Neural crest cell (in vitro differentiated cells): ENCODE measurements around the gene CCDC197. TPM values are rescaled to one million over a fixed set of nuclear protein-coding genes. Genes with fewer than 3 reads are reported as not detected.

Experiments used
- DNase-seq: peaks from one replicate; pipeline ENCODE4 v3.0.0; 2021; ENCODE audit warnings: low read depth, mixed read lengths, low spot score
- H3K27ac Mint-ChIP-seq: one replicate; pipeline ENCODE4 v1.8.0; 2021; ENCODE audit warnings: mild to moderate bottlenecking, mixed read lengths; ENCODE audit not compliant: unreplicated experiment
- H3K27me3 Mint-ChIP-seq: 2 replicates; pipeline ENCODE4 v1.8.0; 2021; ENCODE audit warnings: low read depth, mild to moderate bottlenecking, mixed read lengths
- H3K36me3 Mint-ChIP-seq: 2 replicates; pipeline ENCODE4 v1.8.0; 2021; ENCODE audit warnings: low read depth, mild to moderate bottlenecking, mixed read lengths
- H3K4me1 Mint-ChIP-seq: 2 replicates; pipeline ENCODE4 v1.8.0; 2021; ENCODE audit warnings: mixed read lengths
- H3K4me3 Mint-ChIP-seq: one replicate; pipeline ENCODE4 v1.8.0; 2021; ENCODE audit warnings: mild to moderate bottlenecking, mixed read lengths
- H3K9me3 Mint-ChIP-seq: 2 replicates; pipeline ENCODE4 v1.8.0; 2021; ENCODE audit warnings: mixed read lengths
- CTCF ChIP-seq: fragments of 200-600 bp; sonication (generic); conservative IDR thresholded peaks from 2 replicates; pipeline ENCODE4 v1.5.0; 2021; ENCODE audit warnings: antibody characterized with exemption, mild to moderate bottlenecking
- total RNA-seq: library from RNA; stranded (reverse); gene quantifications from 2 replicates; pipeline ENCODE4 v1.2.1, GENCODE V29; 2021

Gene CCDC197
- total RNA-seq, 1 donor from 2014 or later: not detected

- peak overlapping the region; percentile 61 for H3K4me3 Mint-ChIP-seq
- DNase-seq: no peak
- TF ChIP-seq CTCF: no peak
- no peaks in the 10 kb centered on the region for H3K9me3 Mint-ChIP-seq
- H3K4me1 Mint-ChIP-seq: peaks cover 8% of the 10 kb centered on the region
- no peaks in the 10 kb centered on the region for H3K27me3 Mint-ChIP-seq
- H3K36me3 Mint-ChIP-seq: no peaks in the 10 kb centered on the region
- peak overlapping the region; percentile 10 for H3K27ac Mint-ChIP-seq
Measured at GRCh38 chr14:94028450-94028826, 31.3 kb downstream of the CCDC197 start.

- no peaks in the 10 kb centered on the region for H3K27me3 Mint-ChIP-seq
- H3K9me3 Mint-ChIP-seq: no peaks in the 10 kb centered on the region
- H3K36me3 Mint-ChIP-seq: no peaks in the 10 kb centered on the region
- TF ChIP-seq CTCF: no peak
- peaks cover 8% of the 10 kb centered on the region for H3K4me1 Mint-ChIP-seq
- DNase-seq: no peak
- H3K4me3 Mint-ChIP-seq: peak overlapping the region; percentile 33
- H3K27ac Mint-ChIP-seq: no peak overlapping the region
Measured at GRCh38 chr14:94029265-94029664, 32.2 kb downstream of the CCDC197 start.

- DNase-seq: no peak
- Mint-ChIP-seq H3K9me3 (no peaks in the 10 kb centered on the region), H3K4me1 (peaks cover 8% of the 10 kb centered on the region), H3K27me3 (no peaks in the 10 kb centered on the region), H3K4me3 (peak overlapping the region; percentile 50), H3K36me3 (no peaks in the 10 kb centered on the region), H3K27ac (no peak overlapping the region)
- no peak for TF ChIP-seq CTCF
Measured at GRCh38 chr14:94029671-94030203, 32.6 kb downstream of the CCDC197 start.

GRCh38 chr14:94030571-94030970, 33.5 kb downstream of the CCDC197 start:
- Mint-ChIP-seq H3K4me3 (no peak overlapping the region), H3K4me1 (peaks cover 8% of the 10 kb centered on the region), H3K36me3 (no peaks in the 10 kb centered on the region), H3K9me3 (no peaks in the 10 kb centered on the region), H3K27ac (no peak overlapping the region), H3K27me3 (no peaks in the 10 kb centered on the region)
- TF ChIP-seq CTCF: no peak
- no peak for DNase-seq

GRCh38 chr14:94031161-94031882, 34.2 kb downstream of the CCDC197 start:
- Mint-ChIP-seq H3K27me3 (no peaks in the 10 kb centered on the region), H3K4me1 (peaks cover 3% of the 10 kb centered on the region), H3K9me3 (no peaks in the 10 kb centered on the region), H3K4me3 (no peak overlapping the region), H3K27ac (no peak overlapping the region), H3K36me3 (peaks cover under 1% of the 10 kb centered on the region)
- no peak for TF ChIP-seq CTCF
- DNase-seq: no peak
